ENCODE results near the gene SRSF2.

GRCh38 chr17:76716839-76717215, 20.3 kb downstream of the SRSF2 start:
- TF ChIP-seq CTCF (IDR thresholded peaks at IDR 0.05) (no peak), POLR2A (IDR thresholded peaks at IDR 0.05) (no peak)

All from uterus (tissue), 2 donors.